ENCODE data around the gene CACTIN. TPM values are rescaled to one million over a fixed set of nuclear protein-coding genes. Genes with fewer than 3 reads are reported as not detected.
A peak's percentile ranks its signal among the peaks of the same experiment; 100 is the strongest.

The CACTIN gene
- total RNA-seq, 1 donor from 2014 or later, result 26.7 TPM

GRCh38 chr19:3644351-3645066, 17.9 kb upstream of the CACTIN start:
- no peak for TF ChIP-seq CTCF (IDR thresholded peaks at IDR 0.05; ENCODE audit: insufficient read depth, low read depth, low read length)
- TF ChIP-seq EZH2 (IDR thresholded peaks at IDR 0.05; ENCODE audit: insufficient read depth, low read length), result no peak
- peak; percentile 25 for DNase-seq (ENCODE audit: low read depth)
- Histone ChIP-seq H2AFZ (ENCODE audit: low read depth, low read length) (no peak overlapping the region), H3K27me3 (ENCODE audit: insufficient read depth, low read length) (no peaks in the 10 kb centered on the region), H3K9me3 (ENCODE audit: insufficient read depth, low read depth, low read length) (no peaks in the 10 kb centered on the region), H3K36me3 (ENCODE audit: insufficient read depth, low read length) (peaks cover 4% of the 10 kb centered on the region), H4K20me1 (ENCODE audit: insufficient read depth, low read length) (peaks cover 3% of the 10 kb centered on the region), H3K4me1 (ENCODE audit: insufficient read depth, low read length) (peaks cover 5% of the 10 kb centered on the region), H3K9ac (ENCODE audit: low read length) (no peak overlapping the region), H3K79me2 (ENCODE audit: insufficient read depth, low read length) (no peaks in the 10 kb centered on the region), H3K4me2 (ENCODE audit: low read length) (no peak overlapping the region), H3K4me3 (ENCODE audit: insufficient read depth, low read depth, low read length) (no peak overlapping the region), H3K27ac (ENCODE audit: low read depth, low read length) (no peak overlapping the region)
- Mint-ChIP-seq H3K36me3 (ENCODE audit: low read depth, unreplicated experiment) (peaks cover 3% of the 10 kb centered on the region), H3K4me3 (ENCODE audit: unreplicated experiment) (no peak overlapping the region), H3K4me1 (ENCODE audit: low read depth, unreplicated experiment) (no peaks in the 10 kb centered on the region), H3K27me3 (ENCODE audit: low read depth, unreplicated experiment) (no peaks in the 10 kb centered on the region), H3K27ac (ENCODE audit: unreplicated experiment) (no peak overlapping the region), H3K9me3 (ENCODE audit: unreplicated experiment) (no peaks in the 10 kb centered on the region)
- FAIRE-seq, result no peak

GRCh38 chr19:3643674-3644313, 17.2 kb upstream of the CACTIN start:
- Mint-ChIP-seq H3K4me1 (ENCODE audit: low read depth, unreplicated experiment) (no peaks in the 10 kb centered on the region), H3K27me3 (ENCODE audit: low read depth, unreplicated experiment) (no peaks in the 10 kb centered on the region), H3K4me3 (ENCODE audit: unreplicated experiment) (no peak overlapping the region), H3K9me3 (ENCODE audit: unreplicated experiment) (no peaks in the 10 kb centered on the region), H3K36me3 (ENCODE audit: low read depth, unreplicated experiment) (peaks cover 4% of the 10 kb centered on the region), H3K27ac (ENCODE audit: unreplicated experiment) (no peak overlapping the region)
- Histone ChIP-seq H2AFZ (ENCODE audit: low read depth, low read length) (no peak overlapping the region), H3K36me3 (ENCODE audit: insufficient read depth, low read length) (peaks cover 7% of the 10 kb centered on the region), H3K9me3 (ENCODE audit: insufficient read depth, low read depth, low read length) (no peaks in the 10 kb centered on the region), H3K79me2 (ENCODE audit: insufficient read depth, low read length) (no peaks in the 10 kb centered on the region), H3K4me3 (ENCODE audit: insufficient read depth, low read depth, low read length) (no peak overlapping the region), H4K20me1 (ENCODE audit: insufficient read depth, low read length) (peaks cover 3% of the 10 kb centered on the region), H3K9ac (ENCODE audit: low read length) (no peak overlapping the region), H3K27me3 (ENCODE audit: insufficient read depth, low read length) (no peaks in the 10 kb centered on the region), H3K4me1 (ENCODE audit: insufficient read depth, low read length) (peaks cover 5% of the 10 kb centered on the region), H3K27ac (ENCODE audit: low read depth, low read length) (no peak overlapping the region), H3K4me2 (ENCODE audit: low read length) (no peak overlapping the region)
- DNase-seq (ENCODE audit: low read depth), result no peak
- FAIRE-seq, result no peak
- TF ChIP-seq CTCF (IDR thresholded peaks at IDR 0.05; ENCODE audit: insufficient read depth, low read depth, low read length) (no peak), EZH2 (IDR thresholded peaks at IDR 0.05; ENCODE audit: insufficient read depth, low read length) (no peak)

All from astrocyte (in vitro differentiated cells and primary cell).